GM12873 (cell line): ENCODE measurements around the gene KBTBD4.

Experiments used
- TF ChIP-seq, protein P1 (sequence below): IDR thresholded peaks from 2 replicates; pipeline ENCODE4 v1.5.1; 2012; ENCODE audit warnings: low read depth, mild to moderate bottlenecking, moderate library complexity, low read length, control low read depth; ENCODE audit not compliant: insufficient read depth; ENCODE audit errors: missing control alignments

The KBTBD4 gene

DNA sequence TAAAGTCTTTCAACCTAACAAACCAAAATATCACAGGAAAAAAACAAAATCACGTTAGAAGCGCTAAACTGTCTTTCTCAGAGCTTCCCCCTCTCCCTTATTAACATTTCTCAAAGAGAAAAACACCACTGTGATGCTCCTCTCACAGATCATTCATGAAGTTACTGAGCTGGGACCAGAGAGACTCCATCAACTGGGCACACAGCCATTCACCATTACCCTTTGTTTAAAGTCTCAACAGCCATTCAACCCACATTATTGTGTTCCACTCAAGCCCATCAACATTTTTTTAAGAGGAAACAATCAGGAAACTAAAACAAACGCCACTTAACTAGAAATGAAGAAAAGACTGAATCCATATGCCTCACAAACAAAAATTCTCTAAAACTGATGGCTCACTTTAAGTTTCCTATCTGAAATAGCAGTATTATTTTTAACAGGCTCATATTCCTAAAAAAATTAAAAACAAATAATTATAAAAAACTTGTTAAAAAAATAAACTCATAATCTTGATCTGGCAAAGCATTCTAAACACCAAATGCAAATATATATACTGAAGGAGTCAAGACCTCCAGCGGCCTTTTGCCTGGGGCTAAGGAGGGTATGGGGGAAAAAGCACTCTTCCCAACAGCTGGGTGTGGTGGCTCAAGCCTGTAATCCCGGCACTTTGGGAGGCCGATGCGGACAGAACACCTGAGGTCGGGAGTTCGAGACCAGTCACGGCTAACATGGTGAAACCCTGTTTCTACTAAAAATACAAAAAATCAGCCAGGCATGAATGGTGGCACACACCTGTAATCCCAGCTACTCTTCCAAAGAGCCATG lies 39.8 kb downstream of the KBTBD4 start:
- TF ChIP-seq, protein P1, sequence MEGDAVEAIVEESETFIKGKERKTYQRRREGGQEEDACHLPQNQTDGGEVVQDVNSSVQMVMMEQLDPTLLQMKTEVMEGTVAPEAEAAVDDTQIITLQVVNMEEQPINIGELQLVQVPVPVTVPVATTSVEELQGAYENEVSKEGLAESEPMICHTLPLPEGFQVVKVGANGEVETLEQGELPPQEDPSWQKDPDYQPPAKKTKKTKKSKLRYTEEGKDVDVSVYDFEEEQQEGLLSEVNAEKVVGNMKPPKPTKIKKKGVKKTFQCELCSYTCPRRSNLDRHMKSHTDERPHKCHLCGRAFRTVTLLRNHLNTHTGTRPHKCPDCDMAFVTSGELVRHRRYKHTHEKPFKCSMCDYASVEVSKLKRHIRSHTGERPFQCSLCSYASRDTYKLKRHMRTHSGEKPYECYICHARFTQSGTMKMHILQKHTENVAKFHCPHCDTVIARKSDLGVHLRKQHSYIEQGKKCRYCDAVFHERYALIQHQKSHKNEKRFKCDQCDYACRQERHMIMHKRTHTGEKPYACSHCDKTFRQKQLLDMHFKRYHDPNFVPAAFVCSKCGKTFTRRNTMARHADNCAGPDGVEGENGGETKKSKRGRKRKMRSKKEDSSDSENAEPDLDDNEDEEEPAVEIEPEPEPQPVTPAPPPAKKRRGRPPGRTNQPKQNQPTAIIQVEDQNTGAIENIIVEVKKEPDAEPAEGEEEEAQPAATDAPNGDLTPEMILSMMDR, result no peak

- TF ChIP-seq, protein P1, result no peak
Measured at GRCh38 chr11:47536915-47537314, 41.9 kb downstream of the KBTBD4 start.

DNA sequence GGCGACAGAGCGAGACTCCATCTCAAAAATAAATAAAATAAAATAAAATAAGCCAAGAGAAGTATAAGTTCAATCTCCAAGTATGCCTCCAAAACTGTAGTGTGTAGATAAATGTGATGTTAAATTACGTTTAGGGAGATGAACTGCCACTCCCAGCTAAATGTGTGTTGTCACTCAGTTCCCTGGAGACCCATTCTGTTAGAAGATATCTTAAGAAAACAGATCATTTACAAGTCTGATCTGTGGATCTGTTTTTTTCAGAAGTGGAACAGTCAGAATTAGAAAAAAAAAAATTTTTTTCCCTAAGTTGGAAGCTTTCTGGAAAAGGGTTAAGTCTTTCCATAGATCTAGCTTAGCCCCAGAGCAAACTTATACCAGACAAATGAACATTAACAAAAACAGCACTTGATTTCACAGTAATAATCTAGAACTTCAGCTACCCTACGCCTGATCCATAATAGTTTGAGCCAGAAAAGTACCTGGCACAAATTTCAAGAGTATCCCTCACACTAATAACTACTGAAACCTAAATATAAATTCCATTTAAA lies 44.0 kb downstream of the KBTBD4 start:
- TF ChIP-seq, protein P1, result no peak

- TF ChIP-seq, protein P1, result no peak
Measured at GRCh38 chr11:47533690-47534151, 45.0 kb downstream of the KBTBD4 start.

GRCh38 chr11:47532597-47533213 lies 46.1 kb downstream of the KBTBD4 start:
- TF ChIP-seq, protein P1, result no peak

- TF ChIP-seq, protein P1, result no peak
Measured at GRCh38 chr11:47531666-47532065, 47.1 kb downstream of the KBTBD4 start.

DNA sequence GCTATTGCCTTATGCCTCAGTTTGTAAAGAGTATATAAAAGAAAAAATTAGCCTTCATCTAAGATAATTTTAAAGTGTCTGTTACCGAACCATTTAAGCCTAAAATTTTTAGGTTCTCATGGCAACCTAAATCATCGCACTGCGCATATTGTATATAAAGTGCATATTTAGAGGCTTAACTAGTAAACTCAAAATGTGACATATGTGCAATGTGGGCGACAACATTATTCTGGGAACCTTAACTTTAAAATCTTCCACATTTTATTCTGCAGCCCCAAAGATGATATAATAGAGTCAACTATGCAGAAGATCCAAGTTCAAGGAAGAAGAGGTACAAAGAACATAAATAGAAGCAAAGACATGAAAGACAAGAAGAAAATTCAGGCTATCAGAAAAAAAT lies 48.8 kb downstream of the KBTBD4 start:
- TF ChIP-seq, protein P1, result no peak
